ENCODE data around the gene BCL2A1. TPM values are rescaled to one million over a fixed set of nuclear protein-coding genes. Genes with fewer than 3 reads are reported as not detected.
"Not testable (repeated sequence)": the region's sequence is repeated elsewhere in the genome, so short reads cannot be mapped to it uniquely, and the experiment has no call there.

The BCL2A1 gene
- polyA plus RNA-seq, 4 donors = 2.0 to 6.7 (median 3.8) TPM

DNA sequence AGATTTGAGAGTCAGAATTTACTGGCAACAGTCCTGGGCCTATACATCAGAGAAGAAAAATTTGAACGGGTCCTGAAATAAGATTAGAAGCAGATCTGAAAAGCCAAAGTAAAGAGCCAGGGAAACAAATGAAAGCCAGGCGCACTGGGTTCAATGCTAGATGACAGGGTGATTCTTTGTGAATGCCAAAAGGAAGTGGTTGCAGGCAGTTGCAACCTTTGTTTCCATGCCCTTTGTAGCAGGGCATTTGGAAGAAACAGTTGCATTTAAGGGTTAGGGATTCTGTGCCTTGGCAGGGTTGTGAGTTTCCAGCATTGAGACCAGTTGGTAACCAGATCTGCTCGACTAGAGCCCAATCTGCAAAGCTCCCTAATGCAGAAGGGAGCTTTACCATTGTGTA lies 37.8 kb downstream of the BCL2A1 start:
- FAIRE-seq = no peak
- Histone ChIP-seq H3K9me3 (ENCODE audit: control insufficient read depth in 2 of 2, insufficient read depth in 1 of 2, low read depth in 1 of 2, low read length in 1 of 2) (no peaks in the 10 kb centered on the region), H3K27ac (ENCODE audit: low read depth in 1 of 3, low read length in 2 of 3) (no peak overlapping the region), H3K4me1 (ENCODE audit: control insufficient read depth in 3 of 3, insufficient read depth in 2 of 3, low read depth in 1 of 3, low read length in 2 of 3) (no peaks in the 10 kb centered on the region), H3K27me3 (ENCODE audit: control insufficient read depth in 3 of 3, insufficient read depth in 3 of 3, low read length in 3 of 3) (no peaks in the 10 kb centered on the region), H3K36me3 (ENCODE audit: control insufficient read depth in 3 of 3, insufficient read depth in 2 of 3, low read depth in 1 of 3, low read length in 3 of 3) (no peaks in the 10 kb centered on the region), H3K4me3 (ENCODE audit: low read depth in 1 of 3, low read length in 3 of 3) (no peak overlapping the region)
- WGBS, 3 donors = 40 to 65% (median 55%) methylated on average over 3 of the region's 3 CpGs
- no peak for DNase-seq

DNA sequence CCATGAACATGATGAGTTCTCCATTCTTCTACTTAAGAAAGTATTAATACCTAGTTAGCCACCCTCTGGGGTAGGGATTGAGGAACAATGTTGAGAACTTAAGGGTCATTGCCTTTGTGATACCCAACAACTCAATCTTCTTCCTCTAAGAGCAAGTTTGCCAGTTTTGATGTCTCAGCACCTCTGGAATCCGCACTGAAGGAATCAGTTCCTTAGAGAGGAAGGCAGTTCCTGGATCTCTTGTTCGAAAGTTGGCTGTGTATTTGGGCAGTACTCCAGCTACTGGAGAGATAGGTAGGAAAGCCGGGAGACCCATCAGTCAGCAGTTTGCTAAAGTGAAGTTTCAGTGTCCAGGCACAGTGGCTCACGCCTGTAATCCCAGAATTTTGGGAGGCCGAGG lies 38.5 kb downstream of the BCL2A1 start:
- H3K9me3 ChIP-seq (ENCODE audit: control insufficient read depth in 2 of 2, insufficient read depth in 1 of 2, low read depth in 1 of 2, low read length in 1 of 2) = no peaks in the 10 kb centered on the region
- no peak overlapping the region for H3K4me3 ChIP-seq (ENCODE audit: low read depth in 1 of 3, low read length in 3 of 3)
- H3K36me3 ChIP-seq (ENCODE audit: control insufficient read depth in 3 of 3, insufficient read depth in 2 of 3, low read depth in 1 of 3, low read length in 3 of 3) = no peaks in the 10 kb centered on the region
- 73 to 83% (median 82%) methylated on average over 5 of the region's 5 CpGs for WGBS, 3 donors
- FAIRE-seq (no peak), DNase-seq (no peak)
- no peaks in the 10 kb centered on the region for H3K4me1 ChIP-seq (ENCODE audit: control insufficient read depth in 3 of 3, insufficient read depth in 2 of 3, low read depth in 1 of 3, low read length in 2 of 3)
- H3K27me3 ChIP-seq (ENCODE audit: control insufficient read depth in 3 of 3, insufficient read depth in 3 of 3, low read length in 3 of 3) = no peaks in the 10 kb centered on the region
- no peak overlapping the region for H3K27ac ChIP-seq (ENCODE audit: low read depth in 1 of 3, low read length in 2 of 3)

DNA sequence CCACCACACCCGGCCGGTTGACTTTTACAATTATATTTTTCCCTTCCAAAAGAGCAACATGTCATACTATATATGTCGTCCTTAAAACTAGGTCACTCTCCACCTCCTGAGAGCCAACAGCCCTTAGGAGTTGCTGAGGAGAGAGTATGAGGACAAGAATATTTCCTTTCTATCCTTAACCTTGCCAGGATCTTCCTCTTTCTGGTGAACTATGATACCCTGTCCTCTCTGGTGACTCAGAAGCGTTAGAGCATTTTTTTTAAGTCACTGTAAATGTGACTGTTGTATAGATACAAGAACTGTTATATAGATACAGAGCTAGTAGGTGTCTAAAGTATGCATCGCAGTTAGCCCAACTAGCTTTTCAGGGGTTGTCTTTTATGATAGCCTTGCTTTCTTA lies 40.5 kb downstream of the BCL2A1 start:
- Histone ChIP-seq H3K4me3 (ENCODE audit: low read depth in 1 of 3, low read length in 3 of 3) (no peak overlapping the region), H3K4me1 (ENCODE audit: control insufficient read depth in 3 of 3, insufficient read depth in 2 of 3, low read depth in 1 of 3, low read length in 2 of 3) (no peaks in the 10 kb centered on the region), H3K36me3 (ENCODE audit: control insufficient read depth in 3 of 3, insufficient read depth in 2 of 3, low read depth in 1 of 3, low read length in 3 of 3) (no peaks in the 10 kb centered on the region), H3K9me3 (ENCODE audit: control insufficient read depth in 2 of 2, insufficient read depth in 1 of 2, low read depth in 1 of 2, low read length in 1 of 2) (peaks cover 0 to 4% of the 10 kb centered on the region in 2 donors), H3K27me3 (ENCODE audit: control insufficient read depth in 3 of 3, insufficient read depth in 3 of 3, low read length in 3 of 3) (no peaks in the 10 kb centered on the region), H3K27ac (ENCODE audit: low read depth in 1 of 3, low read length in 2 of 3) (no peak overlapping the region)
- FAIRE-seq (no peak), DNase-seq (peak in 1 of 2 donors; percentile 32)
- WGBS, 3 donors = 64 to 75% (median 71%) methylated on average over 5 of the region's 5 CpGs

DNA sequence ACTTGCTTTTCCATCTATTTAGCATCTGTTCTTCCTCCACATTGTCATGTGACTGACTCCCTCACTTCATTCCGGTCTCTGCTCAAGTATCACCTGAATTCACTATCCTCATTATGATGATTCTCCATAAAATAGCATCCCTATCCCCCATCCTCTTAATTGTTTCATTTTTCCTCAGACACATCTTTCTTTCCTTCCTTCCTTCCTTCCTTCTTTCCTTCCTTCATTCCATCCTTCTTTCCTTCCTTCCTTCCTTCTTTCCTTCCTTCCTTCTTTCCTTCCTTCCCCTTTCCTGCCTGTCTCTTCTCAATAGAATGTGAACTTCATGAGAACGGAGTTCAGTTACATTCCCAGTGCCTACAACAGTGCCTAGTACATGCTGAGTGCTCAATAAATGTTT lies 41.6 kb downstream of the BCL2A1 start:
- H3K4me3 ChIP-seq (ENCODE audit: low read depth in 1 of 3, low read length in 3 of 3) = no peak overlapping the region

DNA sequence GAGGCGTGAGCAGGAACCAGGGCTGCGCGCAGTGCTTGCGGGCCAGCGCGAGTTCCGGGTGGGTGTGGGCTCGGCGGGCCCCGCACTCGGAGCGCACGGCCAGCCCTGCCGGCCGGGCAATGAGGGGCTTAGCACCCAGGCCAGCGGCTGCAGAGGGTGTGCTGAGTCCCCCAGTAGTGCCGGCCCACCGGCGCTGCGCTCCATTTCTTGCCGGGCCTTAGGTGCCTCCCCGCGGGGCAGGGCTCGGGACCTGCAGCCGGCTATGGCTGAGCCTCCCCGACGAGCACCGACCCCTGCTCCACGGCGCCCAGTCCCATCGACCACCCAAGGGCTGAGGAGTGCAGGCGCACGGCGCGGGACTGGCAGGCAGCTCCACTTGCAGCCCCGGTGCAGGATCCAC lies 44.9 kb downstream of the BCL2A1 start:
- 98 to 99% (median 98%) methylated on average over 30 to 36 of the region's 36 CpGs for WGBS, 3 donors
- H3K4me1 ChIP-seq (ENCODE audit: control insufficient read depth in 3 of 3, insufficient read depth in 2 of 3, low read depth in 1 of 3, low read length in 2 of 3); FAIRE-seq; H3K4me3 ChIP-seq (ENCODE audit: low read depth in 1 of 3, low read length in 3 of 3); H3K36me3 ChIP-seq (ENCODE audit: control insufficient read depth in 3 of 3, insufficient read depth in 2 of 3, low read depth in 1 of 3, low read length in 3 of 3); DNase-seq; H3K27ac ChIP-seq (ENCODE audit: low read depth in 1 of 3, low read length in 2 of 3); H3K27me3 ChIP-seq (ENCODE audit: control insufficient read depth in 3 of 3, insufficient read depth in 3 of 3, low read length in 3 of 3): not testable (repeated sequence)
- H3K9me3 ChIP-seq (ENCODE audit: control insufficient read depth in 2 of 2, insufficient read depth in 1 of 2, low read depth in 1 of 2, low read length in 1 of 2) = peaks cover 0 to 15% of the 10 kb centered on the region in 2 donors

More for the DNA sequence above, 41.6 kb downstream of the BCL2A1 start:
- H3K9me3 ChIP-seq (ENCODE audit: control insufficient read depth in 2 of 2, insufficient read depth in 1 of 2, low read depth in 1 of 2, low read length in 1 of 2) = peaks cover 0 to 6% of the 10 kb centered on the region in 2 donors
- WGBS, 3 donors = 80 to 85% (median 82%) methylated on average over 2 of the region's 2 CpGs
- H3K4me1 ChIP-seq (ENCODE audit: control insufficient read depth in 3 of 3, insufficient read depth in 2 of 3, low read depth in 1 of 3, low read length in 2 of 3) = peaks cover 0 to under 1% (median 0%) of the 10 kb centered on the region in 3 donors
- FAIRE-seq (no peak), DNase-seq (no peak)
- no peaks in the 10 kb centered on the region for H3K36me3 ChIP-seq (ENCODE audit: control insufficient read depth in 3 of 3, insufficient read depth in 2 of 3, low read depth in 1 of 3, low read length in 3 of 3)
- no peaks in the 10 kb centered on the region for H3K27me3 ChIP-seq (ENCODE audit: control insufficient read depth in 3 of 3, insufficient read depth in 3 of 3, low read length in 3 of 3)
- H3K27ac ChIP-seq (ENCODE audit: low read depth in 1 of 3, low read length in 2 of 3) = no peak overlapping the region

DNA sequence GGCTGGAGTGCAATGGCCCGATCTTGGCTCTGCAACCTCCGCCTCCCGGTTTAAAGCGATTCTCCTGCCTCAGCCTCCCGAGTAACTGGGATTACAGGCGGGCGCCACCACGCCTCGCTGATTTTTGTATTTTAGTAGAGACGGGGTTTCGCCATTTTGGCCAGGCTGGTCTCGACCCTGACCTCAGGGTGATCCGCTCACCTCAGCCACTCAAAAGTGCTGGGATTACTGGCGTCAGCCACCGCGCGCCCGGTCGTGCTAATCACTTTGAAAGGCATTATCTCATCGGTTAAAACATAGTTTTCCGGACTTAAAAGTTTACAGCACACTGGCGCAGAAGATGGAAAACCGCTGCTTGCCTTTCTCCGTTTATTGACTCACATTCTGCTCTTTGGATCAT lies 46.6 kb downstream of the BCL2A1 start:
- Histone ChIP-seq H3K4me3 (ENCODE audit: low read depth in 1 of 3, low read length in 3 of 3) (peak overlapping the region; percentile 85 to 97 (median 91)), H3K4me1 (ENCODE audit: control insufficient read depth in 3 of 3, insufficient read depth in 2 of 3, low read depth in 1 of 3, low read length in 2 of 3) (peaks cover 0 to 5% (median 4%) of the 10 kb centered on the region in 3 donors), H3K36me3 (ENCODE audit: control insufficient read depth in 3 of 3, insufficient read depth in 2 of 3, low read depth in 1 of 3, low read length in 3 of 3) (peaks cover 0 to 12% (median 8%) of the 10 kb centered on the region in 3 donors), H3K27ac (ENCODE audit: low read depth in 1 of 3, low read length in 2 of 3) (peak overlapping the region; percentile 91 to 99 (median 91)), H3K27me3 (ENCODE audit: control insufficient read depth in 3 of 3, insufficient read depth in 3 of 3, low read length in 3 of 3) (no peaks in the 10 kb centered on the region), H3K9me3 (ENCODE audit: control insufficient read depth in 2 of 2, insufficient read depth in 1 of 2, low read depth in 1 of 2, low read length in 1 of 2) (peaks cover 0 to 32% of the 10 kb centered on the region in 2 donors)
- 90 to 91% (median 90%) methylated on average over 24 of the region's 24 CpGs for WGBS, 3 donors
- DNase-seq = no peak
- no peak for FAIRE-seq

DNA sequence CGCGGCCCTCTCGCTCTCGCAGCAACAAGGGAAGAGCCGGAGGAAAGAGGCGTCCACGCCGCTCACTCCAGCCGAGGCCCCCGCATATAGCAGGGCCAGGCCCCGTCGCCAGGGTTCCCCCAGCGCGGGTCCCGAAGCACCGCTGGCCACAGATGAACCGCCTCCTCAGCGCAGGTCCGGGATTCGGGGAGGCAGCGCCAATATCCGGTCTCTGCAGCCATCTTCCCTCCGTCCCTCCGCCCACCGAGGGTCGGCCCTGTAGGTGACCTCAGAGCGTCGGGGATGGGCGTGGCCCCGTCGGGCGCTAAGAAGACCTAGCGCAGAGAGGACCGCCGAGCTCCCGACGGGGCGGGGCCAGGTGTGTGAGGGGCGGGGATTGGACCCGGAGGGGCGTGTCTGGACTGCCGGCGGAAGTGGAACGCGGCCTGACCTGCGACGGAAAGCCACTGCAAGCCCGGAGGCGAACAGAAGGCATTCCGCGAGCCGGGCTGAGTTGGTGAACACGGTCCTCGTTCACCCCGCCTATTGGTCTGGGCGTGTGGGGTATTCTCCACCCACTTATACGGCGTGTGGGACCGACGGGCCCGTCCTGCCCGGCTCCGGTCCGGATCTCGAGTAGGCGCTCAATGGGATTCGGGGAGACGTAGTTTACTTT lies 47.4 kb downstream of the BCL2A1 start:
- WGBS, 3 donors = 0% methylated on average over 62 to 68 of the region's 68 CpGs
- FAIRE-seq (no peak), DNase-seq (peak; percentile 98 to 99)
- peak overlapping the region; percentile 85 to 97 (median 91) for H3K4me3 ChIP-seq (ENCODE audit: low read depth in 1 of 3, low read length in 3 of 3)
- peaks cover 0 to 17% (median 8%) of the 10 kb centered on the region in 3 donors for H3K36me3 ChIP-seq (ENCODE audit: control insufficient read depth in 3 of 3, insufficient read depth in 2 of 3, low read depth in 1 of 3, low read length in 3 of 3)
- no peaks in the 10 kb centered on the region for H3K27me3 ChIP-seq (ENCODE audit: control insufficient read depth in 3 of 3, insufficient read depth in 3 of 3, low read length in 3 of 3)
- H3K4me1 ChIP-seq (ENCODE audit: control insufficient read depth in 3 of 3, insufficient read depth in 2 of 3, low read depth in 1 of 3, low read length in 2 of 3) = peaks cover 0 to 5% (median 4%) of the 10 kb centered on the region in 3 donors
- H3K9me3 ChIP-seq (ENCODE audit: control insufficient read depth in 2 of 2, insufficient read depth in 1 of 2, low read depth in 1 of 2, low read length in 1 of 2) = peaks cover 0 to 37% of the 10 kb centered on the region in 2 donors
- H3K27ac ChIP-seq (ENCODE audit: low read depth in 1 of 3, low read length in 2 of 3) = peak overlapping the region; percentile 91 to 99 (median 96)

DNA sequence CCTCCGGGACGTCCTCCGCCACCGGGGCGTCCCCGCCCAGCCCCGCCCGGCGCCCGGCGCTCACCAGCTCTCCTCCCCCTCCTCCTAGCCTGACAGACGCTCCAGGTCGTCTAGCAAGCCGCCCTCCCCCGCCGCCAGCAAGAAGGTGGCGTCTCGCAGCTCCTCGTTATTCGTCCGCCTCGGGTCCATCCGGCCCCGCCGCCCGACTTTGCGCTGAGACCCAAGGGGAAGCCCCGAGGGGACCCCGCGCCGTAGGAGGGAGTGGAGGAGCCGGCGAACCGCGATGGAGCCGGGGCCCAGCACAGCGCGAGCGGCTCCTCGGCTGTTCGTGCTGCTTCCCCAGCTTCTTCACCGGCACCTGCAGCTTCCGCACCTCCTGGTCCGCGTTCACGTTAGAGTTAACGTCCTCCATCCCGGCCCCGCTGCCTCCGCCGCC lies 47.9 kb downstream of the BCL2A1 start:
- peak overlapping the region; percentile 91 to 99 (median 96) for H3K27ac ChIP-seq (ENCODE audit: low read depth in 1 of 3, low read length in 2 of 3)
- FAIRE-seq (no peak), DNase-seq (peak; percentile 81 to 92)
- peak overlapping the region; percentile 85 to 97 (median 91) for H3K4me3 ChIP-seq (ENCODE audit: low read depth in 1 of 3, low read length in 3 of 3)
- peaks cover 0 to 5% (median 4%) of the 10 kb centered on the region in 3 donors for H3K4me1 ChIP-seq (ENCODE audit: control insufficient read depth in 3 of 3, insufficient read depth in 2 of 3, low read depth in 1 of 3, low read length in 2 of 3)
- WGBS, 3 donors = 0% methylated on average over 43 to 51 of the region's 51 CpGs
- peaks cover 0 to 21% (median 8%) of the 10 kb centered on the region in 3 donors for H3K36me3 ChIP-seq (ENCODE audit: control insufficient read depth in 3 of 3, insufficient read depth in 2 of 3, low read depth in 1 of 3, low read length in 3 of 3)
- H3K27me3 ChIP-seq (ENCODE audit: control insufficient read depth in 3 of 3, insufficient read depth in 3 of 3, low read length in 3 of 3) = no peaks in the 10 kb centered on the region
- peaks cover 1 to 42% of the 10 kb centered on the region in 2 donors for H3K9me3 ChIP-seq (ENCODE audit: control insufficient read depth in 2 of 2, insufficient read depth in 1 of 2, low read depth in 1 of 2, low read length in 1 of 2)

Measured in small intestine (tissue), 7 donors.